ENCODE results near the gene TRIO.

GRCh38 chr5:14447958-14448911 is 305.1 kb downstream of the TRIO start:
- TF ChIP-seq CTCF (tag by site-specific recombination; IDR thresholded peaks at IDR 0.05): no peak
- no peak for TF ChIP-seq ZBTB21 (tag by site-specific recombination; IDR thresholded peaks at IDR 0.05)
- no peak for TF ChIP-seq ZBTB26 (tag by site-specific recombination; optimal IDR thresholded peaks at IDR 0.05)
- no peak for TF ChIP-seq ZNF121 (tag by site-specific recombination; IDR thresholded peaks at IDR 0.05)
- no peak for TF ChIP-seq ZNF132 (tag by site-specific recombination; IDR thresholded peaks at IDR 0.05; ENCODE audit: borderline replicate concordance)
- no peak for TF ChIP-seq ZNF184 (tag by site-specific recombination; IDR thresholded peaks at IDR 0.05)
- TF ChIP-seq ZNF239 (tag by site-specific recombination; IDR thresholded peaks at IDR 0.05): no peak
- TF ChIP-seq SETDB1 (IDR thresholded peaks at IDR 0.05; ENCODE audit: insufficient read length, low read length): no peak
- TF ChIP-seq, protein P1, sequence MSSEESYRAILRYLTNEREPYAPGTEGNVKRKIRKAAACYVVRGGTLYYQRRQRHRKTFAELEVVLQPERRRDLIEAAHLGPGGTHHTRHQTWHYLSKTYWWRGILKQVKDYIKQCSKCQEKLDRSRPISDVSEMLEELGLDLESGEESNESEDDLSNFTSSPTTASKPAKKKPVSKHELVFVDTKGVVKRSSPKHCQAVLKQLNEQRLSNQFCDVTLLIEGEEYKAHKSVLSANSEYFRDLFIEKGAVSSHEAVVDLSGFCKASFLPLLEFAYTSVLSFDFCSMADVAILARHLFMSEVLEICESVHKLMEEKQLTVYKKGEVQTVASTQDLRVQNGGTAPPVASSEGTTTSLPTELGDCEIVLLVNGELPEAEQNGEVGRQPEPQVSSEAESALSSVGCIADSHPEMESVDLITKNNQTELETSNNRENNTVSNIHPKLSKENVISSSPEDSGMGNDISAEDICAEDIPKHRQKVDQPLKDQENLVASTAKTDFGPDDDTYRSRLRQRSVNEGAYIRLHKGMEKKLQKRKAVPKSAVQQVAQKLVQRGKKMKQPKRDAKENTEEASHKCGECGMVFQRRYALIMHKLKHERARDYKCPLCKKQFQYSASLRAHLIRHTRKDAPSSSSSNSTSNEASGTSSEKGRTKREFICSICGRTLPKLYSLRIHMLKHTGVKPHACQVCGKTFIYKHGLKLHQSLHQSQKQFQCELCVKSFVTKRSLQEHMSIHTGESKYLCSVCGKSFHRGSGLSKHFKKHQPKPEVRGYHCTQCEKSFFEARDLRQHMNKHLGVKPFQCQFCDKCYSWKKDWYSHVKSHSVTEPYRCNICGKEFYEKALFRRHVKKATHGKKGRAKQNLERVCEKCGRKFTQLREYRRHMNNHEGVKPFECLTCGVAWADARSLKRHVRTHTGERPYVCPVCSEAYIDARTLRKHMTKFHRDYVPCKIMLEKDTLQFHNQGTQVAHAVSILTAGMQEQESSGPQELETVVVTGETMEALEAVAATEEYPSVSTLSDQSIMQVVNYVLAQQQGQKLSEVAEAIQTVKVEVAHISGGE (tag by site-specific recombination; conservative IDR thresholded peaks at IDR 0.05; ENCODE audit: low read depth): no peak
- TF ChIP-seq ZNF747 (tag by site-specific recombination; IDR thresholded peaks at IDR 0.05): no peak
- no peak for TF ChIP-seq ZNF292 (tag by site-specific recombination; IDR thresholded peaks at IDR 0.05; ENCODE audit: borderline replicate concordance, low read depth)
- TF ChIP-seq ZNF629 (tag by site-specific recombination; IDR thresholded peaks at IDR 0.05): no peak
